Activated T-helper 17 cell treated with anti-CD3 and anti-CD28 coated beads, Interleukin-2, amount 50 U/mL, for 72 hours (primary cell): ENCODE measurements around the gene KIAA1217. TPM values are rescaled to one million over a fixed set of nuclear protein-coding genes. Genes with fewer than 3 reads are reported as not detected.

ENCODE experiments used
- ATAC-seq: fragments of 150-1000 bp; cut with Tn5 transposase; replicated peaks from 2 replicates; pipeline ENCODE4 v1.10.0; 2021; ENCODE audit warnings: mild to moderate bottlenecking, moderate library complexity
- H3K27ac Mint-ChIP-seq: one replicate; pipeline ENCODE4 v1.8.0; 2022; ENCODE audit warnings: mixed read lengths
- H3K27me3 Mint-ChIP-seq: one replicate; pipeline ENCODE4 v1.8.0; 2022; ENCODE audit warnings: mixed read lengths
- H3K36me3 Mint-ChIP-seq: one replicate; pipeline ENCODE4 v1.8.0; 2022; ENCODE audit warnings: low read depth, mild to moderate bottlenecking, mixed read lengths
- H3K4me1 Mint-ChIP-seq: one replicate; pipeline ENCODE4 v1.8.0; 2022; ENCODE audit warnings: mixed read lengths
- H3K4me3 Mint-ChIP-seq: one replicate; pipeline ENCODE4 v1.8.0; 2022; ENCODE audit warnings: mild to moderate bottlenecking, mixed read lengths
- H3K9me3 Mint-ChIP-seq: one replicate; pipeline ENCODE4 v1.8.0; 2022; ENCODE audit warnings: mixed read lengths
- total RNA-seq, 2 donors: library from RNA; stranded (reverse); gene quantifications; one replicate each; pipeline ENCODE4 v1.2.3, GENCODE V29; 2022

KIAA1217 gene
- total RNA-seq, 2 donors from 2014 or later = 2.1 to 2.6 TPM

GRCh38 chr10:24494236-24494635, 285.3 kb downstream of the KIAA1217 start:
- H3K27ac Mint-ChIP-seq = no peak overlapping the region
- no peak for ATAC-seq
- H3K27me3 Mint-ChIP-seq = peaks cover 9% of the 10 kb centered on the region
- H3K4me3 Mint-ChIP-seq = no peak overlapping the region
- H3K4me1 Mint-ChIP-seq = peaks cover 3% of the 10 kb centered on the region
- no peaks in the 10 kb centered on the region for H3K36me3 Mint-ChIP-seq
- no peaks in the 10 kb centered on the region for H3K9me3 Mint-ChIP-seq

DNA sequence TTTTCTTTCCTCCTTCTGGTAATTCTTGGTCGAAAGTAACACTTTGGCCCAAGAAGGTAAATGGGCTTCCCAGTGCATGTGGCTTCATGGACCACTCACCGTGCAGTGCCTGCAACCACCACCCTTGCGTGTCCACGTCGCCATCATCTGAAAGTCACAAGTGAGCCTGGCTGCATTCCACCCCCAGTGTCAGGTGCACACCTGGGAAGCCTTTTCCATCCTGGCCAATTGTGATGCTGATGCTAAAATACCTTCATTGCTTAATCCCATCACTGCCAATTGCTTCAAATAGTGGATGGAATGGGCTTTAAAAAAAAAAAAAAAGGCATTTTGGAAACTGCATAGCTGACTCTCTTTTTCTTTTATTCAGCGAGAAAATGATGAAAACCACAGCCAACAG, 285.8 kb downstream of the KIAA1217 start:
- H3K36me3 Mint-ChIP-seq = no peaks in the 10 kb centered on the region
- H3K4me3 Mint-ChIP-seq = no peak overlapping the region
- ATAC-seq = no peak
- peaks cover 3% of the 10 kb centered on the region for H3K4me1 Mint-ChIP-seq
- H3K27me3 Mint-ChIP-seq = peaks cover 9% of the 10 kb centered on the region
- no peak overlapping the region for H3K27ac Mint-ChIP-seq
- H3K9me3 Mint-ChIP-seq = no peaks in the 10 kb centered on the region

DNA sequence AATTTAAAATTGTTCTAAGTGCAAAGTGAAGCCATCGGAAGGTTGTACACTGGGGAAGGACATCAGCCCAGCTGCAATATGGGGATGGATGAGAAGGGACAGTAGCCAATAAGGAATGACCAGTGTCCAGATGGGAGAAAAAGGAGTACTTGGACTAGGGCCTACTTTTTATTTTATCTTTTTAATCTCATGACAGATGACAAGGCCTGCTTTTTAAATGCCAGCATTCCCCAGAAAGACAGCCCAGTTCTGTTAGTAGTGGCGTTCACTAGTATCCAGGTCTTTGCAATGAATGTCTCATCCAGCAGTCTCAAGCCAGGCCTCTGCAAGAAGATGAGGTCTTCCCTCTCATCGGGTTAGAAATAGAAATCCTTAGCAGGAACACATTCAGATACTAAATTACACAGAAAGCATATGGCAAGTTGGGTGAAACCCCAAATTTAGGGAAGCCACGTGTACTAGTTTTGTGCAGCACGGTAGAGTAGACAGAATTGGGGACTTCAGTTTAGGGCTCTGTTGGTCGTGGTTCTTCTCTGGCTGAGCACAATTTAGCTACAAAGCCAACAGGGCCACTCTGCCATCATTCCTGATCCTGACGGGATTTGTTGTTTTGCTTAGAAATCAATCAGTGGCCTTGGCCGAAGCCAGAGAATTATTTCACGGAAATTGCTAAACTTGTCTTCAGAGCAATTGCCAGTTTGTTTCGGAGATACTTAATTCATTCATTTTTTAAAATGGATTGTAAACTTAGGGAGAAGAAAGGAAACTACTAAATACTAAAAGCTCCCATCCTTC, 286.9 kb downstream of the KIAA1217 start:
- ATAC-seq = no peak
- Mint-ChIP-seq H3K36me3 (no peaks in the 10 kb centered on the region), H3K4me3 (no peak overlapping the region), H3K9me3 (no peaks in the 10 kb centered on the region), H3K27ac (no peak overlapping the region), H3K4me1 (peaks cover 3% of the 10 kb centered on the region), H3K27me3 (peaks cover 9% of the 10 kb centered on the region)

GRCh38 chr10:24496906-24497305, 288.0 kb downstream of the KIAA1217 start:
- no peaks in the 10 kb centered on the region for H3K36me3 Mint-ChIP-seq
- peaks cover 9% of the 10 kb centered on the region for H3K27me3 Mint-ChIP-seq
- no peak overlapping the region for H3K4me3 Mint-ChIP-seq
- no peak overlapping the region for H3K27ac Mint-ChIP-seq
- H3K9me3 Mint-ChIP-seq = no peaks in the 10 kb centered on the region
- ATAC-seq = no peak
- peaks cover 3% of the 10 kb centered on the region for H3K4me1 Mint-ChIP-seq

GRCh38 chr10:24501056-24501711, 292.2 kb downstream of the KIAA1217 start:
- no peaks in the 10 kb centered on the region for H3K9me3 Mint-ChIP-seq
- peaks cover 3% of the 10 kb centered on the region for H3K4me1 Mint-ChIP-seq
- no peak for ATAC-seq
- H3K4me3 Mint-ChIP-seq = no peak overlapping the region
- peaks cover 12% of the 10 kb centered on the region for H3K27me3 Mint-ChIP-seq
- H3K36me3 Mint-ChIP-seq = no peaks in the 10 kb centered on the region
- no peak overlapping the region for H3K27ac Mint-ChIP-seq

DNA sequence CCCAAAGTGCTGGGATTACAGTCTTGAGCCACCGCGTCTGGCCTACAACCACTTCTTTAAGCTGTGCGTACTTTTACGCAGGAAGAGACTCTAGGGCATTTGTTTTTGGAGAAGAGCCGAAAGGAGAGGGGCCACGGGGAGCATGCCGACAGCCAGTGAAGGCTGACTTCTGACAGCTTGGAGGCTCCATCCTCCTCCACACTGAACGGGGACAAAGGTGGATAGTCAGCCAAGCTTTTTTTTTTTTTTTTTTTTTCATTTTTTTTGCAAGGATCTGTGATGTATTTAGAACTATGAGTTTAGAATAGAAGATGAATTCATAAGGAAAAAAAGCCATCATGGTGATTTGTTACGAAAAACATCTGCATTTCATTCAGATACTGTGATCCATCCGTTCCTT, 293.1 kb downstream of the KIAA1217 start:
- H3K36me3 Mint-ChIP-seq = no peaks in the 10 kb centered on the region
- no peak for ATAC-seq
- H3K4me1 Mint-ChIP-seq = peaks cover 3% of the 10 kb centered on the region
- H3K27me3 Mint-ChIP-seq = peaks cover 16% of the 10 kb centered on the region
- H3K27ac Mint-ChIP-seq = no peak overlapping the region
- H3K4me3 Mint-ChIP-seq = no peak overlapping the region
- H3K9me3 Mint-ChIP-seq = no peaks in the 10 kb centered on the region

- H3K4me3 Mint-ChIP-seq = no peak overlapping the region
- H3K36me3 Mint-ChIP-seq = no peaks in the 10 kb centered on the region
- H3K27ac Mint-ChIP-seq = no peak overlapping the region
- ATAC-seq = no peak
- H3K9me3 Mint-ChIP-seq = no peaks in the 10 kb centered on the region
- peaks cover 3% of the 10 kb centered on the region for H3K4me1 Mint-ChIP-seq
- H3K27me3 Mint-ChIP-seq = peaks cover 11% of the 10 kb centered on the region
Observed at GRCh38 chr10:24502801-24503460, 294.0 kb downstream of the KIAA1217 start.

DNA sequence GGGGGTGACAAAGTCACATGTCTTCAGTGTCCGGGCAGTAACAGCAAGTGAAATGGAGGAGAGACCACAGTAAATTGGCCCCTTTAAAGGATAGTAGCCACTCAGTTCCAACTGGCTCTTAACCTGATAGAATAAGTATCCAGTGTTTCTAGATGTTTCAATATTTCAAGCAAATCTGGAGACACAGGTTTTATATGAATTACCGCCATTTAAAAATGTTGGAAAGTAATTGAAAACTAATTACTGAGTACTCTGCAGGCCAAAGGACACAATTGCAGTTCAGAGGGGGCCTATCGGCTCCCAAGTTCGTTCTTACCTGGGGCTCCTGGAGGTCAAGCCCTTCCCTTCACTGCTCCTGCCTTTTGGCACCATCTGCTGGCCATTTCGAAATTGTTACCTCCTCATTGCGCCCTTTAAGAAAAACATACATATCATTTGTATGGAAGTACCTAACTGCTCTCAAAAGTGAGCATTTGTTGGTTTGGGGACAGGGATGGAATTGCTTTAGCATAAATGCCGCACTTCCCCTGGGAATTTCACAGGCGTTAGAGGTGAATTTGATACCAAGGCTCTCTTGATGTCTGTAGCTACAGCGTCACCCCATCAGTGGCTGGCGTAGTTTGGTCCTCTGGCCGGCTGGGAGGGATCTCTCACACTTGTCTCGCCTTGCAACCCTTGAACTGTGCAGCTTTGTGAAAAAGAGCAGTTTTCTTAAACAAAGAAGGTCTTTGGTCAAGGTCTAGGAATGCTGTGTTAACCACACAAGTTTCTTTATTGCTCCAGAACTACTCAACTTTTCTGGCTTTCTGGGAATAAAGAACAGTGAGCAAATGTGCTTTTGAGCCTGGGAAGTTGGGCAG, 294.8 kb downstream of the KIAA1217 start:
- Mint-ChIP-seq H3K4me1 (no peaks in the 10 kb centered on the region), H3K27me3 (peaks cover 7% of the 10 kb centered on the region), H3K9me3 (no peaks in the 10 kb centered on the region), H3K4me3 (no peak overlapping the region), H3K36me3 (no peaks in the 10 kb centered on the region), H3K27ac (no peak overlapping the region)
- peak; percentile 54 for ATAC-seq

DNA sequence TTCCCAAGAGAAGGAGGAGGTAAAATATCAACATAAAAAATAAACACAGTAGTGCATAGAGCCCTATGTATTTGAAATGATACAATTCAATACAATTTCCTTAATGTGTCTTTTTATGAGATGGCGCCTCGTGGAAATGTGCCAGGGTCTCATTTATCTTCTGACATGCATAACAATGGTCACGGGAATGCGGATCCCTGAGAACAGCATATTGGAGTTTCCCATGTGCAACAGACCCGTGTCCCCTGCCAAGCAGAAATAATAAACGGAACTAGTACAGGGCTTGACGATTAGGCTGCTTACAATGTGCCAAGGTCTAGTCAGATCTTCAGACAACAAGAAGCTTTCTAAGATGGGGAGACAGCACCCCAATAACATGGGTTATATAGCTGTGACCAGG, 296.8 kb downstream of the KIAA1217 start:
- H3K36me3 Mint-ChIP-seq = no peaks in the 10 kb centered on the region
- no peaks in the 10 kb centered on the region for H3K4me1 Mint-ChIP-seq
- ATAC-seq = no peak
- peaks cover 12% of the 10 kb centered on the region for H3K27me3 Mint-ChIP-seq
- no peak overlapping the region for H3K27ac Mint-ChIP-seq
- H3K9me3 Mint-ChIP-seq = no peaks in the 10 kb centered on the region
- no peak overlapping the region for H3K4me3 Mint-ChIP-seq

DNA sequence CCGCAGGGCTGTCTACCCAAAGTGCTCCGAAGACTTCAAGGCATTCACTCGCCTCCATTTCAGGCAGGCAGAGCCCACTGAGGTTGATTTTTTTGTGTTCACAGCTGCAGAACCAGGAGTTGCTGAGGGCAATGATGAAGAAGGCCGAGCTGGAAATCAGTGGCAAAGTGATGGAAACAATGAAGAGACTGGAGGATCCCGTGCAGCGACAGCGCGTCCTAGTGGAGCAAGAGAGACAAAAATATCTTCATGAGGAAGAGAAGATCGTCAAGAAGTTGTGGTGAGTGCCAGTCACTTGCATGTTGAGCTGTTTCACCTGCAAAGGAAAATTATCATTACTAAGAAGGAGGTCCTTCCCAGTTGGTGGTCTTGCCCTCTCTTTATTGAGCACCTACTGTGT, 304.2 kb downstream of the KIAA1217 start:
- H3K27me3 Mint-ChIP-seq = peaks cover 10% of the 10 kb centered on the region
- H3K4me3 Mint-ChIP-seq = no peak overlapping the region
- H3K9me3 Mint-ChIP-seq = no peaks in the 10 kb centered on the region
- H3K36me3 Mint-ChIP-seq = no peaks in the 10 kb centered on the region
- no peaks in the 10 kb centered on the region for H3K4me1 Mint-ChIP-seq
- H3K27ac Mint-ChIP-seq = no peak overlapping the region
- ATAC-seq = no peak

- peak; percentile 51 for ATAC-seq
- no peaks in the 10 kb centered on the region for H3K4me1 Mint-ChIP-seq
- H3K9me3 Mint-ChIP-seq = no peaks in the 10 kb centered on the region
- H3K27me3 Mint-ChIP-seq = peaks cover 10% of the 10 kb centered on the region
- H3K36me3 Mint-ChIP-seq = no peaks in the 10 kb centered on the region
- no peak overlapping the region for H3K4me3 Mint-ChIP-seq
- no peak overlapping the region for H3K27ac Mint-ChIP-seq
Observed at GRCh38 chr10:24515481-24515880, 306.5 kb downstream of the KIAA1217 start.

DNA sequence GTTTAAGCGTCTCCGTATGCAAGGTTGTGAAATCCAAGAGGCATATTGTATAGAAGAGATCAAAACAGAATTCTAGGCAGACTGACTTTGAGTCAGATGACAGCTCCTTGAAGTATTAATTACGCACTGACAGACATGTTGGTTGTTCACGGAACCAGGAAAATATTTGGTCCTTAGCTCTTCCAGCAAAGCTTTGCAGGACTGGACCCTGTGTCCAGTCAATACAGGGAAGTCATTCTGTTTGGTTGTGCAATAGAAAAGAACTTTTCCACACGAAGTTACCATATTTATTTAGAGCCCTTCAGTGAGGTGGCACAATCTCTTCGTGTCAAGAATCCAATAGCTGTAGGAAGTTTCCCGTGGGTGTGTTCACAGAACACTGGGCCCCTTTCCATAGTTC, 309.5 kb downstream of the KIAA1217 start:
- ATAC-seq = no peak
- Mint-ChIP-seq H3K27ac (no peak overlapping the region), H3K27me3 (peaks cover 7% of the 10 kb centered on the region), H3K9me3 (no peaks in the 10 kb centered on the region), H3K36me3 (no peaks in the 10 kb centered on the region), H3K4me1 (no peaks in the 10 kb centered on the region), H3K4me3 (no peak overlapping the region)

DNA sequence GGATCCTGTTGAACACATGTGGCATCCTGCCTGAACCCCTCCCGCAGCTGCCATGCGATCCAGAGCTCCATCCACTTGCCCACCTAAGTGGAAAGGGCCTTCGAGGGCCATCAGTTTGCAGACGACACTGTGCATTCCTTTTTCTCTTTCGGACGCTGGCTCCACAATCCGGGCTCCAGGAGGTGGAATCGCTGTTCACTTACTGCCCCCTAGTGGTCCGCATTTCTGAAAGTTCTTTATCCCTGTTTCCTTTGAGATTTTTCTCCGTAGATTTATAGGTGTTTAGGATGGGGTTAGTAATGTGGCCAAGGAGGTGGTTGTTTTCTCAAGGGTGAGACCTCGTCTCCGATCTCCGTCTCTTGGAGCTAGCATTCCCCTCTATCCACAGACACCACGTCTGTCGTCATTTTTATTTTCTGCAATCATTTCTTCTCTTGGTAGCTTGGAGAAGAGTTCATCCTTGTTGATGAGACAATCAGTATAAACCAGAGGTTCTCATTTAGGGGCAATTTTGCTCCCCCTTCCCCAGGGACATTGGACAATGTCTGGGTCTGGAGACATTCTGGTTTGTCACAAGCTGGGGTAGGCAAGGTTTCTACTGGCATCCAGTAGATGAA, 310.2 kb downstream of the KIAA1217 start:
- no peaks in the 10 kb centered on the region for H3K36me3 Mint-ChIP-seq
- H3K27me3 Mint-ChIP-seq = peaks cover 6% of the 10 kb centered on the region
- H3K27ac Mint-ChIP-seq = no peak overlapping the region
- no peaks in the 10 kb centered on the region for H3K4me1 Mint-ChIP-seq
- ATAC-seq = no peak
- no peaks in the 10 kb centered on the region for H3K9me3 Mint-ChIP-seq
- peak overlapping the region; percentile 75 for H3K4me3 Mint-ChIP-seq

DNA sequence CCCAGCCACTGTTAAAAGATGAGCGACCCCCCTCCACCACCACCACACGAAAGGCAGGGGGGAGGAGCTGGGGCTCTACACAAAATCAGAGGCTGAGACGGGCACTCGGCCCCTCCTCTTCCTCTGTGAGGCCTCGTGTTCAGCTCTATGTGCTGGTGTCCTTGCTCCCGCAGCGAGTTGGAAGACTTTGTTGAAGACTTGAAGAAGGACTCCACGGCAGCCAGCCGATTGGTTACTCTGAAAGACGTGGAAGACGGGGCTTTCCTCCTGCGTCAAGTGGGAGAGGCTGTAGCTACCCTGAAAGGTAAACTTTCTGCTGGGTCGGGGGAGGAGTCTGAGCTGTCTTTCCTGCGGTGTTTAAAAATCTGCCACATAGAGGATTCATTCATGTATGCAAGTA, 311.0 kb downstream of the KIAA1217 start:
- Mint-ChIP-seq H3K4me1 (no peaks in the 10 kb centered on the region), H3K9me3 (no peaks in the 10 kb centered on the region), H3K27me3 (peaks cover 6% of the 10 kb centered on the region), H3K4me3 (peak overlapping the region; percentile 75), H3K27ac (peak overlapping the region; percentile 61), H3K36me3 (no peaks in the 10 kb centered on the region)
- ATAC-seq = peak; percentile 68
